Gastrocnemius medialis (tissue), 4 donors: ENCODE results near the gene CIT. TPM values are rescaled to one million over a fixed set of nuclear protein-coding genes. Genes with fewer than 3 reads are reported as not detected.

ENCODE experiments used
- ATAC-seq, 2 donors: fragments of 150-250 bp; one replicate each; pipeline ENCODE4 v1.9.1; 2016
- DNase-seq, 2 donors: peaks; one replicate each; pipeline ENCODE4 v3.0.0-alpha.2; 2019
- H3K27ac ChIP-seq, 4 donors: fragments of 200-600 bp; sonication (generic); 1 replicate in 1 of 4; 2 replicates in 3 of 4; pipeline ENCODE4 v1.5.1; 2016 to 2018; ENCODE audit warnings: mild to moderate bottlenecking in 2 of 4, moderate library complexity in 1 of 4
- H3K27me3 ChIP-seq, 3 donors: fragments of 200-600 bp; sonication (generic) in 2 of 3; 1 replicate in 1 of 3; 2 replicates in 2 of 3; pipeline versions ENCODE4 v1.5.1 to v1.6.0; 2016 to 2019; ENCODE audit warnings: mild to moderate bottlenecking in 1 of 3, moderate library complexity in 1 of 3
- H3K36me3 ChIP-seq, 2 donors: fragments of 200-600 bp; sonication (generic) in 1 of 2; one replicate each; pipeline ENCODE4 v1.5.1; 2017 to 2018
- H3K4me1 ChIP-seq, 2 donors: fragments of 200-600 bp; sonication (generic) in 1 of 2; one replicate each; pipeline ENCODE4 v1.5.1; 2016 to 2017; ENCODE audit warnings: mild to moderate bottlenecking in 2 of 2
- H3K4me3 ChIP-seq, 4 donors: fragments of 200-600 bp; sonication (generic) in 3 of 4; 1 replicate in 1 of 4; 2 replicates in 3 of 4; pipeline ENCODE4 v1.5.1; 2016 to 2019; ENCODE audit warnings: mild to moderate bottlenecking in 2 of 4
- H3K9me3 ChIP-seq, 3 donors: fragments of 200-600 bp; sonication (generic) in 2 of 3; 1 replicate in 1 of 3; 2 replicates in 2 of 3; pipeline ENCODE4 v1.5.1; 2016 to 2019
- CTCF ChIP-seq, 5 experiments: fragments of 450-650 bp in 3 of 5; fragments of 200-600 bp in 2 of 5; sonication (generic) in 2 of 5; IDR thresholded peaks in 4 of 5; conservative IDR thresholded peaks in 1 of 5; 1 replicate in 4 of 5; 2 replicates in 1 of 5; pipeline ENCODE4 v1.5.1; 2016 to 2019; ENCODE audit warnings: antibody characterized with exemption in 5 of 5, mild to moderate bottlenecking in 3 of 5, moderate library complexity in 3 of 5
- POLR2A ChIP-seq, 2 donors: fragments of 450-650 bp; IDR thresholded peaks; one replicate each; pipeline ENCODE4 v1.6.1; 2017; ENCODE audit warnings: antibody characterized with exemption in 2 of 2, mild to moderate bottlenecking in 2 of 2, moderate library complexity in 2 of 2
- in situ Hi-C, 4 donors: fragments of 200-750 bp; cut with MboI; loops; one replicate each; pipeline versions ENCODE4 v1.15.0 to v1.8.0; 2017; ENCODE audit warnings: low sequenced_read_pairs in 4 of 4
- intact Hi-C: fragments of 100-400 bp; cut with DNase I; formaldehyde crosslinking; loops from one replicate; pipeline ENCODE4 v1.15.1; 2023; ENCODE audit warnings: low total_unique reads
- total RNA-seq, 4 donors: library from RNA; depleted of rRNA; stranded (reverse); fragments of >200 nt; gene quantifications; one replicate each; pipeline versions ENCODE4 v1.1.0 to v1.2.3, GENCODE V29; 2016

Gene CIT
- total RNA-seq, 4 donors from 2014 or later, result 0.05 to 4.0 (median 1.5) TPM

GRCh38 chr12:119819322-119819721, 57.8 kb downstream of the CIT start:
- ATAC-seq, result no peak
- H3K4me1 ChIP-seq, result no peaks in the 10 kb centered on the region
- no peaks in the 10 kb centered on the region for H3K36me3 ChIP-seq
- TF ChIP-seq CTCF (IDR thresholded peaks at IDR 0.05 in 4 of 5, conservative IDR thresholded peaks at IDR 0.05 in 1 of 5) (no peak), POLR2A (IDR thresholded peaks at IDR 0.05) (no peak)
- in situ Hi-C loops, result no loop called here
- H3K27me3 ChIP-seq, result no peaks in the 10 kb centered on the region
- H3K4me3 ChIP-seq, result no peak overlapping the region
- no peaks in the 10 kb centered on the region for H3K9me3 ChIP-seq
- H3K27ac ChIP-seq, result no peak overlapping the region
- DNase-seq, result no peak
- intact Hi-C loops, result no loop called here

- TF ChIP-seq CTCF (IDR thresholded peaks at IDR 0.05 in 4 of 5, conservative IDR thresholded peaks at IDR 0.05 in 1 of 5), result no peak
- no peak for TF ChIP-seq POLR2A (IDR thresholded peaks at IDR 0.05)
- intact Hi-C loops, result no loop called here
- in situ Hi-C loops, result no loop called here
- no peaks in the 10 kb centered on the region for H3K9me3 ChIP-seq
- no peak overlapping the region for H3K4me3 ChIP-seq
- H3K36me3 ChIP-seq, result no peaks in the 10 kb centered on the region
- ATAC-seq, result no peak
- DNase-seq, result no peak
- H3K27me3 ChIP-seq, result no peaks in the 10 kb centered on the region
- H3K27ac ChIP-seq, result no peak overlapping the region
- H3K4me1 ChIP-seq, result no peaks in the 10 kb centered on the region
These were observed 59.4 kb downstream of the CIT start for GRCh38 chr12:119817546-119818343.

- Histone ChIP-seq H3K9me3 (no peaks in the 10 kb centered on the region), H3K27me3 (no peaks in the 10 kb centered on the region), H3K27ac (no peak overlapping the region), H3K4me3 (no peak overlapping the region), H3K4me1 (peaks cover 2 to 9% of the 10 kb centered on the region in 2 donors), H3K36me3 (no peaks in the 10 kb centered on the region)
- TF ChIP-seq CTCF (IDR thresholded peaks at IDR 0.05 in 4 of 5, conservative IDR thresholded peaks at IDR 0.05 in 1 of 5) (no peak), POLR2A (IDR thresholded peaks at IDR 0.05) (no peak)
- ATAC-seq, result no peak
- DNase-seq, result no peak
- in situ Hi-C loops (no loop called here), intact Hi-C loops (no loop called here)
These were observed 68.1 kb downstream of the CIT start for GRCh38 chr12:119809023-119809422.

GRCh38 chr12:119808441-119808840, 68.7 kb downstream of the CIT start:
- H3K27me3 ChIP-seq, result no peaks in the 10 kb centered on the region
- no peak for TF ChIP-seq CTCF (IDR thresholded peaks at IDR 0.05 in 4 of 5, conservative IDR thresholded peaks at IDR 0.05 in 1 of 5)
- no peak for TF ChIP-seq POLR2A (IDR thresholded peaks at IDR 0.05)

More at GRCh38 chr12:119808441-119808840, 68.7 kb downstream of the CIT start:
- Histone ChIP-seq H3K4me3 (no peak overlapping the region), H3K36me3 (no peaks in the 10 kb centered on the region), H3K9me3 (no peaks in the 10 kb centered on the region), H3K4me1 (peaks cover 5 to 14% of the 10 kb centered on the region in 2 donors), H3K27ac (no peak overlapping the region)
- in situ Hi-C loops (no loop called here), intact Hi-C loops (no loop called here)
- no peak for DNase-seq
- no peak for ATAC-seq
